C4-2B (cell line): ENCODE measurements around the gene PFN3.

Source experiments
- H3K27ac ChIP-seq: fragments of 450-650 bp; 2 replicates; pipeline ENCODE4 v1.5.1; 2017
- CTCF ChIP-seq: fragments of 450-650 bp; conservative IDR thresholded peaks from 2 replicates; pipeline ENCODE4 v1.5.1; 2017; ENCODE audit warnings: mild to moderate bottlenecking
- ZFX ChIP-seq: fragments of 450-650 bp; IDR thresholded peaks from 2 replicates; pipeline ENCODE4 v1.6.1; 2017

PFN3 gene

GRCh38 chr5:177366528-177367322 lies 33.7 kb downstream of the PFN3 start:
- H3K27ac ChIP-seq: peak overlapping the region; percentile 84
- peak; percentile 21; the same call in 1 of the 2 replicates for TF ChIP-seq ZFX
- TF ChIP-seq CTCF: no peak

- H3K27ac ChIP-seq: peak overlapping the region; percentile 84
- TF ChIP-seq ZFX (no peak), CTCF (no peak)
These were observed 34.5 kb downstream of the PFN3 start for GRCh38 chr5:177365845-177366527.

GRCh38 chr5:177364159-177364962 lies 36.1 kb downstream of the PFN3 start:
- TF ChIP-seq CTCF (no peak), ZFX (no peak)
- H3K27ac ChIP-seq: no peak overlapping the region

GRCh38 chr5:177363565-177363964 lies 36.9 kb downstream of the PFN3 start:
- H3K27ac ChIP-seq: no peak overlapping the region
- TF ChIP-seq CTCF (no peak), ZFX (no peak)

DNA sequence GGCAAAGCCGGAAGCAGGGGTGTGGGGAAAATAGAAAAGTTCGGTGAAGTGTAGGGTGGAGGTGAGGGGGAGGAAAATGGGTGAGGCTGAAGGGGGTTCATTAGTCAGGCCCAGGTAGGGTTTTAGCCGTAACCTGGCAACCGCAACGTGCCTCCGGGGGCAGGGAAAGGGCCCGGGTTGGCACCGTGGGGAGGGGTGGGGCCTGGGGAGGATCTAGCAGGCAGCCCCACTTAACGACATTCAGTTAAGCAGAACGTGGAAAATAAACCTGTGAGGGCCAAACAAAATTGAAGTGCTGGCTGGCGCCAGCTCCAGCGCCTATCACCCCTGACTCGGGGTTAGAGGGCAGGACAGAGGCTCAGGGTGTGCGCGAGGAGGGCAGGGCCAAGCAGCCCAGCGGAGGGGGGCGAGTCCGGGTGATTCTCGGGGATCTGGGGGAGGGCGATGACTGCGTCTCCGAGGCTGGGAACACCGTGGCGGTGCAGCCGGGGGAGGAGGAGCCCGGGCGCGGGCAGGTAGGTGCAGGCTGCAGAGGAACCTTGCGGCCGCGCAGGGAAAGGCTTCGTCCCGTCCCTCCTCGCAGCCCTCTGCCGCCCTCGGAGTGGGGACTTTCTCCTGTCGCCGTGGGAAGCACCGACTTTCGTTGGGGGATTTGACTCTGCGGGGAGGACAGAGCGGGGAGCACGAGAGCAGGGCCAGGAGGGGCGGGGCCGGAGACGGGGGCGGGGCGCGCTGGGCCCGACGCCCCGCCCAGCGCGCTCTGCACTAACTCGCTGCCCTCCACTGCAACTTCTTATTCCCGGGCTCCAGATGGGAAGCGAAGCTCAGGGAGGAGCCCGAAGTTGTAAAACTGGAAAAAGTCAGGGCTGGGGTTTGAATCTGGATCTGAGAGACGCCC lies 37.6 kb downstream of the PFN3 start:
- no peak overlapping the region for H3K27ac ChIP-seq
- TF ChIP-seq ZFX (no peak), CTCF (no peak)

- no peak overlapping the region for H3K27ac ChIP-seq
- TF ChIP-seq CTCF: no peak
- TF ChIP-seq ZFX: no peak
These were observed 38.2 kb downstream of the PFN3 start for GRCh38 chr5:177362292-177362609.
